ENCODE results near the gene EFNB2.
A peak's percentile ranks its signal among the peaks of the same experiment; 100 is the strongest.

Gene EFNB2

DNA sequence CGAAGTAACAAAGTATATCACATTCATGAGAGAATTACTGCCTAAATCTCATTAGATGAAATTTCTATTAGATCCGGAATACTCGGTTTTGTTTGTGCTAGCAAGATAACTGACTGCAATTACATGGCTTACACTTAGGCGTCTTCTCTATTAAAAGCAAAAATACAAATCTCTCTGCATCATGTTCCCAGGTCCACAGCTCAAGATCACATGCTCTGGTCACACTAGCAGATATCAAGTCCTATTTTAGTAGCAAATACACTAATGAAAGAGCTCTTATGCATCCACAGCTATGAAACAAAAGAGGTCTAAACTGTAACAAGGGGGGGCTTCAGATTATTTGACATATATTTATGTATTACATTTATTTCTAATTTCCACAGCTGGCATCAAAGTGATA, 53.5 kb downstream of the EFNB2 start:
- no peak for DNase-seq (ENCODE audit: low spot score)

DNA sequence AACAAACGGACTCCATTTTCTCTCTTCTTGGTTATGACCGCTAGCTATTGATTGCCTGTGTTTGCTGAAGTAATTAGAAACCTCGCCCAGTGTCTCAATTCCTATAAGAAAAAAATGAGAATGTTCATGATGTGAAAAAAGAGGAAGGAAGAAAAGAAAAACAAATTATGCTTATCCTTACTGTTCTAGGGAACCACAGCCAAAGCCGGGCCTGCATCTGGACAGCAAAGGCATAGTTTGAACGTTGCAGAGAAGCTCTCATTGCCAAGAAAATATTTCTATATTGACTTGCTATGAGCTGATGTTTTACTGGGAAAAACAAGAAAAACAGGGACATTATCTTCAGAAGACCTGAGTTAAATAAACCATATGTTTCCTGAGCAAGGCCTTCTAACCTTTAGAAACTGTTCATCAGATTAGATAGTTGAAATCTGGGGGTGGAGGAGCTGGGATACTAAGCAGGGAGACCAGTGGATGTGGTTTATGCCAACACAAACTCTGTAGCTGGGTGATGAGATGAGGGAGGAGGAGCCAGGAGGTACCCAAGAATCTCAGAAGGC, 55.0 kb downstream of the EFNB2 start:
- no peak for DNase-seq (ENCODE audit: low spot score)

DNA sequence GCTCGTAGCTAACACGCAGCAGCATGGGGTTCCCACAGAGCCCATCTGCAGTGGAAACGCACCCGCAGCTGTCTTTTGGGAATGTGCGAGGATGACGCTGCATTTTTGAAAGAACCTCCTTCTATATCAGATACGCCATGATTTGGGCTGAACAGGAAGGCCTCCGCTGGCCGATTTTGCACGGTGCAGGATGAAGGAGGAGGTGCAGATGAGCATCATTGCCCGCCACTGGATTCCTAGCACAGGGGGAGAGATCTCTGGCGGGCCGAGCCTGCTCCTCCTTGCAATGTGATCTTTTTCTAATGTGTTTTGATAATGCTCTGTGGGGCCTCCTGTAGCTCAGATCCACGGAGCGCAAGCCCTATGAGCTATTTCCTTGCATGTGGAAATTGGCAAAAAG, 55.5 kb downstream of the EFNB2 start:
- no peak for DNase-seq (ENCODE audit: low spot score)

DNA sequence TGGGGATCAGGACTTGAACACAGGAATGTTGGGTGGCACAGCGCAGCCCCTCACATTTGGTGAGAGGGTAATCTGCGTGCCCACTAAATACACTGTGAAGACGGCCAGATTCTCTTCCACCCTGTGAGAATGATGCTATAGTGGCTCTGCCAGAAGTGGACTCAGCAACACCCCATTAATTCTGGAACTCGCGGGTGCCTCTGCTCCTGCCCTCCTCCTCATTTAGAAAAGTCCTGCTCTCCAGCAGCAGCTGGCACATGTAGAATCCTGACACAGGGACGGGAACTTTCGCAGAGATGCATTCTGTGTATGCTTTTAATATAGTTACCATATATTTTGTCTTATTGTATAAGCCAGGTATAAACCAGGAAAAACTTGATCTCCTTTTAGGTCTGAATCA, 57.3 kb downstream of the EFNB2 start:
- no peak for DNase-seq (ENCODE audit: low spot score)

DNA sequence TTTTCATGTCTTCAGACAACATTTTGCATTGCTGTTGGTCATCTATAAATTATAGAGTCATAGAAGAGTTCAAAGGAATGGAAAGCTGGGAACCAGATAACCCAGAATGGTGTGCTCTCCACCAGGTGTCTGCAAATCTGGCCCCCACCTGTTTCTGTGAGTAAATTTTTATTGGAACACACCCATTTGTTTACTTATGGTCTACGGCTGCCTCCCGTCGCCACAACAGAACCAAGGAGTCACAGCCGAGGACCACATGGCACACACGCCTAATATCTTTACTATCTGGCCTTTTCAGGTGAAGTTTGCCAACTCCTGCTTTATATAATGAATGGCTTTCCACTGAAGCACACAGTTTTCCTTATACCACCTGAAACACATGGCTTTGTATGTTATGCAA, 58.2 kb downstream of the EFNB2 start:
- no peak for DNase-seq (ENCODE audit: low spot score)

DNA sequence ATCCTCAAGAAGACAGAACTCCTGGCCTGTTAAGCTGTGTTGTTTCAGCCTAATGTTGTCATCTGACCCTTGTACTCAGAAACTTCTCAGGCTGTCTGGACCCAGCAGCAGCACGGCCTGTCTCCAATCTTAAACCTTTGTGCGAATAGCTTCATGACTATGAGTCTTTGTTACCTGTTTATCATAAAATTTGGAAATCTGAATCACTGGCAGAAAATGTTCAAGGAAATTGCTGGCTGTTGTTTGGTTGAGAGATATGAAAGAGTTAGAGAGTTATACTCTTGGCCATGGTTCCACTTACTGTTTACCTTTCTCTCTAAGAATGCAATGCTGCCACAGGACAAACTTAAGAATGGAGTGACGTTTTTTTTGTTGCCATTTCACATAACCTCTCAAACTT, 59.6 kb downstream of the EFNB2 start:
- no peak for DNase-seq (ENCODE audit: low spot score)

DNA sequence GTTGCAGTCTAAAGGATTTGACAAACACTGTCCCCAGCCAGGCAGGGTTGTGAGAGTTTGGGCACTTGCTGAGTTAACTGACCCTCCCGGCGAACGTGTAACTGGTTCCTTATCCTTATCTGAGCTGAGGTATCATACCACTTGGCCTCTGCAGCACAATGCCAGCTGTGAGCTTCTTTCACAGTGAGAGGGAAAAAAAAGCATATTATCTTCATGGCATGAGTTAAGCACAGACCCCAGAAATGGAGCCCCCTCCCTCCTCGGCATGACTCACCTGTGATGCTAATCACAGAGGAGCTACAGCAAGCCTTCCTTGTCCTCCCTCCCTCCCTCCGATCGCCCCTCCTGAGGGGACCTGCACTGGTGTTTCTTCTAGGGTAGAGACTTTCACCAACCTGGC, 60.5 kb downstream of the EFNB2 start:
- no peak for DNase-seq (ENCODE audit: low spot score)

DNA sequence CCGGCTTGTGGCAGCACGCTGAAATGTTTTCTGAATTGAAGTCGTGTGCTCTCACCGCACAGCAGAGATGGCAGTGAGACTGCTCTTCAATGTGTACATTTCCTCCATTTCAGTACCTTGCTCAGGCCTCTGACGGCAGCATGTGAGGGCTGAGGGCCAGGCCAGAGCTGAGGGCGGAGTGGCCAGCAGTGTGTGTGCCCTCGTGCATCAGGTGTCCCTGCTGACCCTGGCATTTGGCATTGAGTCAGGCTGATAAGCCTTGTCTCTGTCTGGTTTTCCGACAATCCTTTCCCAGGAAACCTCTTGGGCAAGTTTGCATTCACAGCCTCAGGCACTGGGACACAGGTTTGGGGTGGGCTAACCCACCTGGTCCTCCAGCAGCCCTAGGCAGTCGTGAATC, 62.3 kb downstream of the EFNB2 start:
- DNase-seq (ENCODE audit: low spot score): no peak

DNA sequence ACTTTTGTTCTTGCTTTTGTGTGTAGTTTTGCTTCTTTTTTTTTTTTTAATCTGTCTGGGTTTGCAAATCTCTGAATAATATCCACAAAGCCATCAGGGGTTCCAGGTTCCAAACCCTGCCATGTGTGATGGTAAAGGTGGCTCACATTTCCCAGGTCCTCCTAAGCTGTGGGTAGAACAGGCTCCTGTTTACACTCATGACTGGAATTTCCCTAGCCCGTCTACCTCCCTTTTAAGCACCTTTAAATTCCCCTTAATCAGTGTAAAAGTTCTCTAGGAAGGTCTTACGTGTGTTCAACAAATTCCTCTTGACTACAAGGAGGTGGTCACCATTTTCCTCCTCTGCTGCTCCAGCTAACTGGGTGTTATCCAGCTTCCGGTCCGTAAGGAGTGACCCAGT, 62.8 kb downstream of the EFNB2 start:
- no peak for DNase-seq (ENCODE audit: low spot score)

DNA sequence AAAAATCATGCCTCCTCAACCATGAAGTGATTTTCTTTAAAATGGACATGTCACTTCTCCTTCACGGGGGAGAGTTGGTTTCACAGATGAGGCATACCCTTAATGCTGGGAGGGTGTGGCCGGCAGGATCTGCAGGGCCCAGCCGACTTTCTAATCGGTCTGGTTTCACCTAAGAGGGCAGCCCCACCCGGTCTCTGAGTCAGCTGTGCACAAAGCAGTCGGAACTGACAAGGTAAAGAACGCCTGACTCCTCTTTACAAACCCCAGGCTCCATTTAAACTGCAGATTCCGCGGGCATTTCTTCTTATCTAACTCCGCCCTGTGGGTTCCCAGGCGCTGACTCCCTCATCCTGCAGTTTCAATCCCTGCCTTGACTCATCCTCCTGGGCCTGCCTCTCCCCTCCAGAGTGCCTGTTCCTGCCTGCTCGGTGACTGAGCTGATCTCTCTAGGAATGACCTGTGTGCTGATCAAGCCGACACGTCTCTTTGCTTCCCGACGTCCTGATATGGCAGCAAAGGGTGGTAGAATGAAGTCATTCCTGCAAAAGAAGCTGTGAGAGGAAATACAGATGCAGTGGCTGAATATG, 63.4 kb downstream of the EFNB2 start:
- no peak for DNase-seq (ENCODE audit: low spot score)

DNA sequence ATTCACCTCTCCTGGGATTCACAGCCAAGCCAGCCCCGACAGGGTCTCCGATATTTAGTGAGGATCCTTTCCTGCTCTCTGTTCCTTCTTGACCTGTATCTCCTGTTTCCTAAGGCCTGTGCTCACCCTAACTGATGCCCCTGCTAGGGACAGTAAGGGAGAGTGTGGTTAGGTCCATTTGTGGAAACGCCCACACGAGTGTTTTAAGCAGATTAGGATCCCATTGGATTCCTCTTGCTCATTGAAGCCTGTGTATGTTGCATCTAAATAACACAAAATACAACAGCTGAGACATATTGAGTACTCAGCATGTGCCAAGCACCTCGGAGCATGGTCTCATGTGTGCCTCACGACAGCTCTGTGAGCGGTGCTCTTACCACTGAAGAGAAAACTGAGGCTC, 64.9 kb downstream of the EFNB2 start:
- DNase-seq (ENCODE audit: low spot score): no peak

DNA sequence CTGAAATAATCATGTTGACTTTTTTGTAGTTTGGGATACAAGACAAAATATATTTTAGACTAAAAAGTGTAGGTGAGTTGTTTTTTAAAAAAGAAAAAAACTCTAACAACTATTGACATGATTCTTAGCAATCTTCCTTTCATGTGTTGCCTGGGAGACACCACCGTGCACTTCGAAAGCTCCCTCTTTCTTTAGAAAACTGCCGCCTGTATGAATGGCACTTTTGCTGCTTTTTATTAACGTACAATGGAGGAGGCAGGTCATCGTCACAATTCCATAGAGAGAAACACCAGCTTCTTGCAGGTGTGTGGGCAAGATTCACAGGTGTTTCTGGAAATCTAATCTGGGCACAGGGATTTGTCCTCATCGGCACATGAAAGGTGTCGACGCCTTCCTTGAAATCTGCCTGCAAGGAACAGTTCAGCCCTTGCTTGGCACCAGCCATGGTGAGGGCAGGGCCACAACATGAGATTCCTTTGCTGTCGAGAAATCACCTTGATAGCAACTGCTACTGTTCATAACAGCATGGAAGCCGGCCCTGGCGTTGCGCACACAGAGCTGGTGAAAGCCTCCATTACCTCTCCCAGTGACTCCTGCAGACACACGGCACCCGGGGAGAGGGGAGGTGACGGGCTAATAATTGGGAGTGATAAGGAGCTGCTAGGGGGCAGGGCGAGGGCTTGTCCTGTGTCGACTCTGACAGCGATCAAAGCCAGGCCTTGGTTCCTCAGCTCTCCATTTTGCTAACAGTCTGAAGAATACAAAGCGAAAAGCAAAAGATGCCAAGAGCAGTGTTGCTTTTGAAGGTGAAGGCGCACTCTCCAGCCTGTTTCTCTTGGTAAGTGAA, 66.5 kb downstream of the EFNB2 start:
- DNase-seq (ENCODE audit: low spot score): no peak

DNA sequence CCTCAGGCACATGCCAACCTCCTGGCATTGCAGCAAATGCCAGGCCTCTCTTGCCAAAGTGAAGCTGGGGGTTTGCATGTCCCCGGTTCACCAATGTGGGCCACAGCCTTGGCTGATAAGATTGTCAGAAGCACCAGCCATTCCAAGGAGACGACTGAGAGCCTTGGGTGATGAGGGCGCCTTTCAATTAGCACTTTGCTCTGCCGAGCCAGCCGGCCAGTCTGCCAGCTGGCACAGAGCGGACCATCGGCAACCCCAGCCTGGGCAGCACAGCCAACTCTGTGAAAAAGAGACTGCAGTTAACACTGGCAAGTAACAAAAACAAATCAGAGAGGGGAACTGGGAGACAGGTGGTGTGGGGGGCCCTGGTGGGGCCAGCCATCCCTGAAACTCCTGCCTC, 67.3 kb downstream of the EFNB2 start:
- DNase-seq (ENCODE audit: low spot score): peak; percentile 36

DNA sequence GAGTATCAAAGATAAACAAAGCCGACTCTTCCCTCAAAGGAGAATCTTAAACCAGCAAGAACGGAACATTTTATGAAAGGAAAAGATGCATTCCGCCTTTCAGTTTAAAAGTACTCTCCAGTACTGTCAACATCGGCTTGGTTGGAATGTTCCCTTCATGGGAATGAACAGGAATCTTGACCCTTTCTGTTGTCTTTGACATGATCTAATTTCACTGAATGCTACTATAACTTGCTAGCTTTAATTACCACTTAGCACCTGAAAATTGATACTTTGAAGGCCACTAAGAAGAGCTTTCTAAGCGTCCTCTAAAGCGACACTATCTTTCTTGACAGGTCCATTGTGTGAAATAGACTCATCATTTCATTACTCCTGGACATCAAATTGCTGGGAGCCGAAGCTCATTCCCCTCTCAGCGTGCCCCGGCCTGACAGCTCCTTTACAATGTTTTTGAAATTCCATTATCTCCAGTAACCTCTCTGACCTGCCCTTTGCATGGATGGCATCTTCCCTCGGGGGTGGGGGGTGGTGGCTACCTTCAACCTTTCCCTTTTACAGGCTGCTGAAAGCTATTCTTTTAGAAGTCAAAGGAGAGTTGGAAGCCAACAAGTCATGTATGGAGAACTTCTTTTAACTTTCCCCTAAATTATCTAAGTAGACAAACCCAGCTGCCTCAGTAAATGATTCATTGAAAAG, 67.9 kb downstream of the EFNB2 start:
- DNase-seq (ENCODE audit: low spot score): no peak

DNA sequence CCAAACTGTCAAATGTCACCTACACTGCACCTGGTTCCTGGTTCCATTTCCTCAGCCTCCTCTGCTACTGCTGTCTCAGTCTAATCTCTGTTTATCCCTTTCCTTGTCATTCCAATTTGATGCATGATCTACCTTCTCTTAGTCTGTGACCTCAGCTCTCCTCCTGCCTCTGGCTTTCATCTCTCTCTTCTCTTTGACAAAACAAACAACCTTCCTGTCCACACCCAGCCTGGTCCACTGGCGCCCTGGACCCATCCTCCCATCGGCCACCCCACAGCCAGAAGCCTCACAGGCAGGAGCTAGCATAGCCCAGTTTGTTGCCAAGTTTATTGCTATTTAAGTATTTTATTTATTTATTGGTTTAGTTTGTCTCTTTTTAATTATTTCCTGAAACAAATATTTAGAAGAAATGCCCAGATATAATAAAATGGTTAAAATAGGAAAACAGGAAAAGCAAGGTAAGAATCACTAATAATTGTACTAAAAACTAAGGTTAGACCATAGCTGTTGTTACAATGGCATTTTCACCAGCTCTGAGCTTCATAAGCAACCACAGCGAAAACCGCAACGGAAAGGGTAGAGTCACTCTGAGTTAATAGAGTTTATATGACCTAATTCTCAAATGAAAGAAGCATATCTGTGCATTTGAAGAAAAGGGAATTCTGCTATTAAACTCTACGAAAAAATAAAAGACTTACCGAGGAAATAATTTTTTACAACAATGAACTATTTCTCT, 68.6 kb downstream of the EFNB2 start:
- no peak for DNase-seq (ENCODE audit: low spot score)

DNA sequence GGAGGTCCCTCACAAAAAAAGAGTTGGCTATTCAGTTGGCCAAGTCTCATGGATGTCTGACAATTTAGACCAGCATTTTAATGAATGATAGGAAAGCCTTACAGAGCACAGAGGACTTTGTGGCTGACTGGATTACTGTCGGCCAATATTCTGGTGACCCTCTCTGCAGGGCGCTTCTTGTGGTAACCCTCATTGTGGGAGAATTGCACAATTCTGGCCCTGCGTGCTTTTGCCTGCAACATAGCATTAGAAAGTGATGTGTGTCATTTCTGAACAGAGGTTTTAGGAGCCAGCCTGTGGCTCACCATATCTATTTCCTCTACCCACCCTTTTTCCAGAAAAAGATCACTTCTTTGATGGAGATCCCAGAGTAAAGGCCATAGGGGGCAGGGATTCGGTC, 71.4 kb downstream of the EFNB2 start:
- no peak for DNase-seq (ENCODE audit: low spot score)

DNA sequence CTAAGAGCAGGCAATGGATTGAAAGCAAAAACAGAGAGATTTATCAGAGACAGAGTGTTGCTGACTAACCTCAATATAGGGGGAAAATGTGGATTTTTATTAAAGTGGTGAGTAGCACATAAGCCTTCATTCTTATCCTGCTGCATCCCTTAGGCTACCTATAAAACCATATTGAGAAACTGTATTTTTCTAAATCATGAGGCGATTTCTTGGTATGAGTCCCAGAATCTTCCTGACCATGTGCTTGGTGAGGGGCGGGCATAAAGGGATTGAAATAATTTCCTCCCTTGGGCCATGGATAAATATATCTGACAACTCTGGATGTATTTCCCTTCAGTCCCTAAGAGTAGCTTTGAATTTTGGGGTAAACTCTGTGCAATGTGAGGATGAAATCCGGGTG, 72.8 kb downstream of the EFNB2 start:
- no peak for DNase-seq (ENCODE audit: low spot score)

DNA sequence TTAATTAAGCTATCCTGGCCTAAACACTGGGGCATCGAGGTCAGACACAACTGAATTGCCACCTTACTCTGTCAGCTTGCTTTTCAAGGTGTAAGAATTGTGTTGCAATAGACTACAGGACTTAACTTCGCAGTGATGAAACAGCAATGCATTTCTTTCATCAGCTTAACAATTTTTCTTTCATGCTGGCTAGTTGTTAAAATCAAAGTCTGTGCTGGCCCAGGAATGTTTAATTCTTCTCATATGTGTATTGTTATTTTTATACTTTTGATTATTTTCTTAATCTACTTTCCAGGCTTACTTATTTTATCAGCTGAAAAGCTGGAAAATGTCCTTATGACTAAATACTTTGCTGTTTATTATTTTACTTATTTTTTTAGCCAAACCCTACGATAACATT, 79.7 kb downstream of the EFNB2 start:
- DNase-seq (ENCODE audit: low spot score): no peak

DNA sequence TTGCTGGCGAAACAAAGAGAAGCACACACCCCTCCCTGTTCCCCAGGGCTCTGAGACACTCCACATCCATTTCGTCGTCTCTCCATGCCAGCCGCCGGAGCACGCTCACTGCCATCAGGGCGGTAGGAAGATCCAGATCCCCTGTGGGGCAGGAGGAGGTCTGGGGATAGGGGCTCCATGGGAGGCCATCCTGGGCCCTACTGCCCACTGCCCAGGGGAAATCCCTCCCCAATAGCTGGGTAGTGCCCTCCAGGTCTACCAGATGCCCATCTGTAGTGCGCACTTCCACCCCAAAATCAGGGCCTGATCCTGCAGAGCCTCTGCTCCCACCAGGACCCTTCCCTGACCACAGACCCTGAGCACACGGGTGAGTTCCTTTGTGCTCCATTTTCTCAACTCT, 80.3 kb downstream of the EFNB2 start:
- no peak for DNase-seq (ENCODE audit: low spot score)

DNA sequence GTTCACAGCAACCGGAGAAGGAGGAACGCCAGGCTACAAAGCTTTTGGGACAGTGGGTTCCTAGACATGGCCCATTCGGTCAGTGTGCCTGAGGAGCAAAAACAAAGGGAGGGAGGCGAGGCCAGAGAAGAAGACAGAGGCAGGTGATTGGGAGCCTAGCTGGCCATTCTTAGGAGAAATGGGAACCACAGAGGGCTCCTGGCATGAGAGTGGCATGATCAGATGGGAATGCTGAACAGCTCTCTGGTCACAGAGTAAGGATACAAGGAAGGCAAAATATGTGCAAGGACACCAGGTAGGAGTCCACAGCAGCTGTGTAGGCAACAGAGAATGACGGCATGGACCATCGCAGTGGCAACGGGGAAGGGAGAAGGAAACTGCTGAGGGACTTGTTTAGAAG, 82.4 kb downstream of the EFNB2 start:
- no peak for DNase-seq (ENCODE audit: low spot score)

DNA sequence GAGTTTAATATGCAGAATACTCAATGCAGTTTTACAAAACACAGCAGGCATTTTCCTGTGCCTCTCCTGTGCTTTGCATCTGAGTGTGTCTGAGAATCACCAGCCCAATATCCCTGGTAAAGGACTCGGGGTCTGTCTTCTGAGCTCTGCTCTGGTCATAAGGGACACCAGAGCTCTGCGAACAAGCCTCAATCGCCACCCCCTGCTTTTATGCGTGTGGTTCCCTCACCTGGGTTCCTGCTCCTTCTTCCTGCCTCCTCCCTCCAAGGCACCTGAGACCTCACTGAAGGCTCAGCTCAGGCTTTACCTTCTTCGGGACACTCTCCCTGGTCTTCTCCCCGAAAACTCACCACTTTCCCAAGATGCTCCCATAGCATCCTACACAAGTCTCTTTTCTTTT, 84.5 kb downstream of the EFNB2 start:
- DNase-seq (ENCODE audit: low spot score): no peak

DNA sequence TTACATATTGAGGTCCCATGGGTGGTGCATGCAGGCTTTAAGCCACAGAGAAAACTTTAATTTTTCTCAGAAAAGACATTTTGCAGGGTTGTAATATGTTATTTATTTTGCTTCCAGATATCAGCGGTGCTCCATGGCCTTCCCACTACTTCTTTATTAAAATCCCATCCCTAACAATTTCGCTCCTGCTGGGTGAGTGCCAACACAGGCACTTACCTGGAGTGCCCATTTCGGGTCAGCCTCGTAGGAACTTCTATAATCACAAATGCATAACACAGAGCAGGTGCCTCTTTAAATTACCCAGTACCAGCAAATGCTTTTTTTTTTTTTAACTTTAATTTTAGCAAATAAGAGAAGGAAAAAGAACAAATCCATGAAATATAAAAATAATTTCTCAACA, 86.4 kb downstream of the EFNB2 start:
- no peak for DNase-seq (ENCODE audit: low spot score)
